Measurements from ENCODE around the gene TTC28.
A peak's percentile ranks its signal among the peaks of the same experiment; 100 is the strongest.

Gene TTC28

DNA sequence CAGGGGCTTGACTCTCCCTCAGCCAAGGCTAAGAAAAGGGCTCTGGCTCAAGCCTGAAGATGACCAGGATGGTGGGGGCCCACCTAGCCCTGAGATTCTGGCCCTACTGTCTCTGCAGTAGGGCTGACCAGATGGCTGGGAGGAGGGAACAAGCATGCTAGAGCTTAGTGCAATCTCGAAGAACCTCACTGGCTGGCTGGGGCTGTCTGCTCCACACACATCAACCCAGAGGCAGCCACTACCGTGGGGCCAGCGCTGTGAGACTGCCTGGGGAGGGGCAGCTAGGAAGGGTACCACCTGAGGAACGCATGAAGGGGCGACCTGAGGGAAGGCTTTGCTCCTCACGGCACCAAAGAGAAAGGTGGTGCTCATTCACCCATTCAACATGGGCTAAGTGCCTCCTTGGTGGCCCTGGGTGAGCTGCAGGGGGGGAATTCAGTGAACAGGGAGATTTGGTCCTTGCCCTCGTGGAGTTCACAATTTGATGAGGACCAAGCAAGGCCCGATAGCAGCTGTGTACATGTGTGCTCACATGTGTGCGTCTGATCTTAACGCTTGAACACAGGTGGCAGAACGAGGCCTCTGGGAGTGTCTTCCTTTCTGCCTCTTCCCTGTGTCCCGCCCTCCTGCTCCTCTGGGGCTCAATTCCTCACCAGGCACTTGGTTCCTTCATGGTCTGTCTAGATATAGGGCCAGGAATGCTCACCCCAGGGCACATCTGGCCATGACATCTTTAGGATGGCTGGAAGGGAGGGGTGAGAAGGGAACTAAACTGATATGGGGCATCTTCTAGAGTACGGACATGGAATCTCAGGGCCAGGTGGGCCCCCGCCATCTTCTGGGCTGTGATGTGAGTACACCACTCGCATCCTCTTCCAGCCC lies 658.3 kb downstream of the TTC28 start:
- DNase-seq: no peak
- in situ Hi-C loops (cut with MboI; ENCODE audit: low pct_unique_long_range_greater_than_20kb, low sequenced_read_pairs): no loop called here

- in situ Hi-C loops (cut with MboI; ENCODE audit: low pct_unique_long_range_greater_than_20kb, low sequenced_read_pairs): no loop called here
- peak; percentile 76 for DNase-seq
Measured at GRCh38 chr22:28019881-28020861, 659.5 kb downstream of the TTC28 start.

GRCh38 chr22:28019360-28019759 lies 660.3 kb downstream of the TTC28 start:
- no peak for DNase-seq
- in situ Hi-C loops (cut with MboI; ENCODE audit: low pct_unique_long_range_greater_than_20kb, low sequenced_read_pairs): no loop called here

DNA sequence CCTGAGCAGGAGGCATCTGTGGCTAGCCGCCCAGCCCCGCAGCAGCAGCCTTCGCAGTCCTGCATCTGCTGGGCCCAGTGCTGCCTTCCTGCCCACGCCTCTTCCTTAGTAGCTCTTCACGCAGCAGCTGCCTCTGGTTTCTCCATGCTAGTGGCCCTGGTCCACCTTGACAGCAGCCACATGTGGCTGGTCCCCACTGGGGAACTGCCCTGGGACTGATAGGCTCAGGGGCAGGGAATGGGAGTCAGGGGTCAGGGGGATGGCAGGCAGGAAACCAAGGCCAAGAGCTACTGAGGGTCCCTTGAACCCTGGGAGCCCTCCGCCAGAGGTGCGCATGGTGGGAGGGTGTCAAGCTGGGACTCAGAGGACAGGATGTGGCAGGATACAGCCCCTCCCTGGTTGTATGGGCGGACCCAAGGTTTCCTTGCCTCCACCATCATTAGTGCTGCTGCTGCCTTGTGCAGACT lies 661.1 kb downstream of the TTC28 start:
- in situ Hi-C loops (cut with MboI; ENCODE audit: low pct_unique_long_range_greater_than_20kb, low sequenced_read_pairs): no loop called here
- no peak for DNase-seq

- no peak for DNase-seq
- in situ Hi-C loops (cut with MboI; ENCODE audit: low pct_unique_long_range_greater_than_20kb, low sequenced_read_pairs): no loop called here
Measured at GRCh38 chr22:28017859-28018258, 661.8 kb downstream of the TTC28 start.

GRCh38 chr22:28017558-28017820 lies 662.2 kb downstream of the TTC28 start:
- DNase-seq: no peak
- in situ Hi-C loops (cut with MboI; ENCODE audit: low pct_unique_long_range_greater_than_20kb, low sequenced_read_pairs): no loop called here

GRCh38 chr22:28016781-28017557 lies 662.7 kb downstream of the TTC28 start:
- in situ Hi-C loops (cut with MboI; ENCODE audit: low pct_unique_long_range_greater_than_20kb, low sequenced_read_pairs): no loop called here
- DNase-seq: no peak

DNA sequence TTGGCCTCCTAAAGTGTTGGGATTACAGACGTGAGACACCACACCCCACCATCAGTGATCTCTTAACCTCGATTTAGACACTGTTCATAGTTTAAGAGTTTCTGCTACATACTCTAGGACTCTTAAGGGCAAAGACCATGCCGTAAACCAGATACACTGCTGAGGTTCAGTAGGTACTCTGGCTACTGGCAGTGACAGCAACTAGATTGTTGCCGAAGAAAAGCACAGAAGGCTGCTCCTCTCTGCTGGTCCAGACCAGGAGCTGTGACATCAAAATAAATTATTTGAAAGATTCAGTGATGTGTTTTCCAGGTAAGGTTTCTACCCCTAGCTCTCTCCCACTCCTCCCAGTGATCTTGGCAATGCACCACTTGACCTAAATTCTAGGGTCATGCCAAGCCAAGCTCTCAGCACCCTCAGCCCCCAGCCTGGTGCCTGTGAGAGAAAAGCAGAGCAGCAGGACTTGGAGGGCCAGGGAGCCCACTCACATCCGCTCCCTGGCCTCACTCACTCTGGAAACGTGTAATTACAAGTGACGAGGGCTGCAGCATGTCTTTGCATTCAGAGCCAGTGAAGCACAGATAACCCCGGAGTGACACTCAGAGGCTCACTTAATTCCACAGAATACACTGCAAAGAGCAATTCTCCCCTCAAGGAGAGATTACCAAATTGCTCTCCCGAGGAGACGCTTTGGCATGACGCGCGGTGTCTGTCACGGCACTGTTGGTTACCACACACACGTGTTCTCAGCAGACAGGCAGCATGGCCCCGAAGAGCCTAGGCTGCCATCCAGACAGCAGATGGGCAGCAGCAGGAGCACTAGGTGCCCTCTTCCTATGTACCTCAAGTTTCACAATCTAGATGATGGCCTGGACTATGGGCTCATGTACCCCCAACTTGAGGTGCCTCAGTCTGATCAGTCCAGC lies 663.7 kb downstream of the TTC28 start:
- in situ Hi-C loops (cut with MboI; ENCODE audit: low pct_unique_long_range_greater_than_20kb, low sequenced_read_pairs): no loop called here
- no peak for DNase-seq

- in situ Hi-C loops (cut with MboI; ENCODE audit: low pct_unique_long_range_greater_than_20kb, low sequenced_read_pairs): no loop called here
Measured at GRCh38 chr22:28015046-28015425, 664.6 kb downstream of the TTC28 start.

GRCh38 chr22:28014211-28015045 lies 665.2 kb downstream of the TTC28 start:
- no peak for DNase-seq
- in situ Hi-C loops (cut with MboI; ENCODE audit: low pct_unique_long_range_greater_than_20kb, low sequenced_read_pairs): no loop called here

More at GRCh38 chr22:28015046-28015425, 664.6 kb downstream of the TTC28 start:
- DNase-seq: no peak

DNA sequence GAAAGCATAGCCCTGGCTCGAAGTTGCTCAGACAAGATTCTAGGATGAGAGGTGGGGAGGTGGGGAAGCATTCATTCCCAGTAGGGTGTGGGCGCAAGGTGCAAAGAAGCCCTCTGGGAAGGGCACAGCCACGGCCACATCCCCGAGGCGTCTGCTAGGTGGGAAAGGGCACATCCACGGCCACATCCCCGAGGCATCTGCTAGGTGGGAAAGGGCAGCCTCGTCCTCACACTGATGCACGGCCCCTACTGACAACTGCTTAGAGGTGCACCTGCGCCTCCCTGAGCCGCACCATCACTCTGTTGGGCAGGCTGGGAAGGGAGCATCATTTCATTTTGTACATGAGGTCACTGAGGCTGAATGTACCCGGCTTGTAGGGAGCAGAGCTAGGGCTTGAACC lies 666.0 kb downstream of the TTC28 start:
- in situ Hi-C loops (cut with MboI; ENCODE audit: low pct_unique_long_range_greater_than_20kb, low sequenced_read_pairs): no loop called here
- no peak for DNase-seq

- in situ Hi-C loops (cut with MboI; ENCODE audit: low pct_unique_long_range_greater_than_20kb, low sequenced_read_pairs): no loop called here
- DNase-seq: no peak
Measured at GRCh38 chr22:28012832-28013460, 666.7 kb downstream of the TTC28 start.

- DNase-seq: peak; percentile 73
- in situ Hi-C loops (cut with MboI; ENCODE audit: low pct_unique_long_range_greater_than_20kb, low sequenced_read_pairs): no loop called here
Measured at GRCh38 chr22:28009272-28009827, 670.3 kb downstream of the TTC28 start.

DNA sequence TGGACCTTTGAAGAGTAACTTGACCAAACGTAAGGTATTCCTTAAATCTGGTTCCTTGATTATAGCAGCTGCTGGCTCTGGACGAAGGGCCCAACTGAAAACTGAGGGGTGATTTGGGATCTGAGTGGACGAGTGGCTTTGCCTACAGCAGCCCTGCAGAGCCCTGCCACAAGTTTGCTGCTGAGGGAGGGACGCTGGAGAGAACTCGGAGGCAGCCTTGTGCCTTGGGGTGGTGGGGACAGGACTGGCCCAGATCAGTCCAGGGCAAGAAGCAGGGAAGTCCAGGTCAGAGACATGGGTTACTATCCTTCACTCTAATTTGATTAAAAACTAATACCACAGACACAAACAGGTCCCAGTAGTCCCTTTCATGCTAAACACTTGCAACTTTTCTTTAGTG lies 671.0 kb downstream of the TTC28 start:
- DNase-seq: no peak
- in situ Hi-C loops (cut with MboI; ENCODE audit: low pct_unique_long_range_greater_than_20kb, low sequenced_read_pairs): no loop called here

- in situ Hi-C loops (cut with MboI; ENCODE audit: low pct_unique_long_range_greater_than_20kb, low sequenced_read_pairs): no loop called here
- DNase-seq: no peak
Measured at GRCh38 chr22:28008056-28008455, 671.6 kb downstream of the TTC28 start.

DNA sequence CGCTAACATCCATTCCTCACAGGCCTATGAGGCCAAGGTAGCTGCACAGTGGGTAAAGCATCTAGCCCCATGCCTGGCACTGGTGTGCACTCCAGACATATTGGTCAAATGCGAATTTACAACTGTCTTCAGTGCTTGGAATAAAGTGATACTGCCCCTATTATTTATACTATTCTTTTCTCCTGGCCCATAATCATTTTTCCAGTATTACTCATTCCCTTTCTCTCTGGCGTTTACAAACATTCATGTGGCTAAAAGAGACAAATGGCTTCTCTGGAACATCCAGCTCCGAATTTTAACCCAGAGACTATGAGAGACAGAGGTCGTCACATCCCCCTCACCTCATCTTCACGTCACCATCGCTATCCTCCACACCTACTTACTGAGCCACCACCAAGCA lies 673.4 kb downstream of the TTC28 start:
- in situ Hi-C loops (cut with MboI; ENCODE audit: low pct_unique_long_range_greater_than_20kb, low sequenced_read_pairs): no loop called here
- DNase-seq: no peak

- in situ Hi-C loops (cut with MboI; ENCODE audit: low pct_unique_long_range_greater_than_20kb, low sequenced_read_pairs): no loop called here
Measured at GRCh38 chr22:28005513-28005912, 674.1 kb downstream of the TTC28 start.

More at GRCh38 chr22:28005513-28005912, 674.1 kb downstream of the TTC28 start:
- DNase-seq: no peak

Measured in KBM-7 (cell line).